K562 (cell line): Measurements from ENCODE around the gene ITGB5. TPM values are rescaled to one million over a fixed set of nuclear protein-coding genes. Genes with fewer than 3 reads are reported as not detected.

Experiments
- CAMTA2 ChIP-seq: fragments of 250-450 bp; sonication (Bioruptor Pico); conservative IDR thresholded peaks from 2 replicates; pipeline ENCODE4 v1.5.1; 2022
- CBFA2T2 ChIP-seq: fragments of 450-650 bp; conservative IDR thresholded peaks from 2 replicates; pipeline ENCODE4 v1.6.1; 2017; ENCODE audit warnings: mild to moderate bottlenecking
- CBFA2T3 ChIP-seq: fragments of 450-650 bp; IDR thresholded peaks from 2 replicates; pipeline ENCODE4 v1.6.1; 2017
- CREB5 ChIP-seq: fragments of 250-450 bp; sonication (Bioruptor Pico); IDR thresholded peaks from 2 replicates; pipeline ENCODE4 v1.5.0; 2020; ENCODE audit warnings: mild to moderate bottlenecking
- E2F6 ChIP-seq, 2 experiments: IDR thresholded peaks; 2 replicates each; pipeline ENCODE4 v1.6.1; 2011; ENCODE audit warnings: borderline replicate concordance in 1 of 2, control low read depth in 1 of 2, low read depth in 1 of 2, low read length in 1 of 2, mild to moderate bottlenecking in 1 of 2, mixed read lengths in 1 of 2, moderate library complexity in 1 of 2; ENCODE audit not compliant: insufficient read depth in 1 of 2, insufficient read length in 1 of 2, poor library complexity in 1 of 2, severe bottlenecking in 1 of 2; ENCODE audit errors: extremely low read depth in 1 of 2
- FOSL1 ChIP-seq: fragments of 200-800 bp; sonication (Bioruptor generic); conservative IDR thresholded peaks from 2 replicates; pipeline ENCODE4 v1.6.1; 2016; ENCODE audit warnings: missing genetic modification characterization, missing compliant biosample characterization
- GATAD2A ChIP-seq: fragments of 450-650 bp; IDR thresholded peaks from 2 replicates; pipeline ENCODE4 v1.6.1; 2017
- GATAD2B ChIP-seq: fragments of 450-650 bp; IDR thresholded peaks from 2 replicates; pipeline ENCODE4 v1.6.1; 2017; ENCODE audit warnings: mild to moderate bottlenecking, borderline replicate concordance
- HDAC6 ChIP-seq: IDR thresholded peaks from 2 replicates; pipeline ENCODE4 v1.6.1; 2012; ENCODE audit warnings: low read depth, mild to moderate bottlenecking, control low read depth, inconsistent platforms, low read length, moderate library complexity
- HMBOX1 ChIP-seq: sonication (generic); IDR thresholded peaks from 2 replicates; pipeline ENCODE4 v1.6.1; 2016
- ILF3 ChIP-seq: fragments of 450-650 bp; IDR thresholded peaks from 2 replicates; pipeline ENCODE4 v1.6.1; 2018; ENCODE audit warnings: antibody characterized with exemption, mild to moderate bottlenecking, moderate library complexity, borderline replicate concordance
- JUND ChIP-seq, 2 experiments: IDR thresholded peaks; 2 replicates in 1 of 2; 3 replicates in 1 of 2; pipeline ENCODE4 v1.6.1; 2011; ENCODE audit warnings: borderline replicate concordance in 2 of 2, low read depth in 2 of 2, low read length in 2 of 2, improper control_type of control experiment in 1 of 2, missing biosample characterization in 1 of 2, missing genetic modification characterization in 1 of 2, missing genetic modification reagents in 1 of 2
- MNT ChIP-seq, 2 experiments: fragments of 450-650 bp; conservative IDR thresholded peaks; 2 replicates each; pipeline ENCODE4 v1.6.1; 2017; ENCODE audit warnings: mild to moderate bottlenecking in 2 of 2, moderate library complexity in 2 of 2
- NFE2 ChIP-seq: IDR thresholded peaks from 2 replicates; pipeline ENCODE4 v1.6.1; 2014; ENCODE audit warnings: antibody characterized with exemption, low read depth
- RAD51 ChIP-seq: fragments of 450-650 bp; IDR thresholded peaks from 2 replicates; pipeline ENCODE4 v1.7.1; 2016; ENCODE audit warnings: low read depth, mild to moderate bottlenecking, borderline replicate concordance
- SNIP1 ChIP-seq: fragments of 450-650 bp; IDR thresholded peaks from 2 replicates; pipeline ENCODE4 v1.7.1; 2017; ENCODE audit warnings: low read depth, mild to moderate bottlenecking
- TCF7L2 ChIP-seq: fragments of 150-350 bp; IDR thresholded peaks from 2 replicates; pipeline ENCODE4 v1.6.1; 2016; ENCODE audit warnings: low read depth, mild to moderate bottlenecking, low read length, moderate library complexity
- USF1 ChIP-seq: sonication (generic); formaldehyde crosslinking; IDR thresholded peaks from 2 replicates; pipeline ENCODE4 v1.9.0; 2022; ENCODE audit warnings: mild to moderate bottlenecking, missing genetic modification reagents
- XRCC3 ChIP-seq: fragments of 450-650 bp; IDR thresholded peaks from 2 replicates; pipeline ENCODE4 v1.6.1; 2017; ENCODE audit warnings: mild to moderate bottlenecking, moderate library complexity
- ZFPM2 ChIP-seq: fragments of 250-450 bp; sonication (Bioruptor Pico); IDR thresholded peaks from 2 replicates; pipeline ENCODE4 v1.5.1; 2022; ENCODE audit warnings: mild to moderate bottlenecking
- polyA plus RNA-seq, 8 experiments: library from polyadenylated mRNA; depleted of rRNA in 4 of 8; stranded (reverse) in 5 of 8; unstranded in 3 of 8; fragments of >200 nt; fragmentation: Nextera tagmentation in 2 of 8; fragmentation: Illumina TruSeq in 1 of 8; extraction: Ambion mirVana in 2 of 8; extraction: Trizol in 1 of 8; gene quantifications; 2 replicates each; pipeline versions ENCODE4 v1.2.1 to v1.2.3, GENCODE V29; 2011 to 2014; ENCODE audit warnings: inconsistent platforms in 1 of 8, missing spikeins in 1 of 8
- total RNA-seq, 7 experiments: library from RNA; depleted of rRNA in 6 of 7; stranded (reverse); fragments of >200 nt in 6 of 7; fragmentation: Illumina TruSeq in 2 of 7; extraction: Trizol in 2 of 7; gene quantifications; 2 replicates each; pipeline versions ENCODE4 v1.2.1 to v1.2.3, GENCODE V29; 2011 to 2021; ENCODE audit warnings: low replicate concordance in 1 of 7

ITGB5 gene
- total and polyA plus RNA-seq, 9 of the 15 experiments (the other 6 are each of a cell fraction or from before 2014, with no cell fraction given): 1.7 to 46.8 (median 9.9) TPM

GRCh38 chr3:124834723-124835718, 52.1 kb downstream of the ITGB5 start (continued):
- peak; percentile 29 to 56; a peak in 2 of 4 replicates for TF ChIP-seq MNT (conservative IDR thresholded peaks at IDR 0.05)
- TF ChIP-seq XRCC3: no peak
- 0 out of 2 replicates have a peak, but pooled peaks have one; percentile 28 for TF ChIP-seq NFE2
- no peak for TF ChIP-seq TCF7L2
- TF ChIP-seq E2F6 (IDR thresholded peaks at IDR 0.05; ENCODE audit: borderline replicate concordance in 1 of 2, extremely low read depth in 1 of 2, insufficient read depth in 1 of 2, insufficient read length in 1 of 2, low read depth in 1 of 2, low read length in 1 of 2, poor library complexity in 1 of 2, severe bottlenecking in 1 of 2): peak in 1 of 2 experiments; percentile 33
- TF ChIP-seq GATAD2B: no peak
- TF ChIP-seq USF1: peak; percentile 78
- no peak for TF ChIP-seq HMBOX1
- TF ChIP-seq ILF3: no peak
- TF ChIP-seq CAMTA2 (CRISPR knock-in tag): no peak
- TF ChIP-seq SNIP1: no peak
- 0 out of 2 replicates have a peak, but pooled peaks have one; percentile 14 for TF ChIP-seq FOSL1 (tag)
- TF ChIP-seq GATAD2A: no peak
- TF ChIP-seq ZFPM2: no peak
- no peak for TF ChIP-seq HDAC6
- peak; percentile 46; the same call in 1 of the 2 replicates for TF ChIP-seq CBFA2T2
- peak; percentile 67; the same call in 1 of the 2 replicates for TF ChIP-seq RAD51
- TF ChIP-seq JUND (IDR thresholded peaks at IDR 0.05; ENCODE audit: borderline replicate concordance, low read depth, low read length): peak; percentile 16; the same call in 1 of the 2 replicates
- no peak; the same call in 2 of the 3 replicates for TF ChIP-seq JUND (tag; IDR thresholded peaks at IDR 0.05; ENCODE audit: borderline replicate concordance, low read depth, low read length)
- TF ChIP-seq CBFA2T3: peak; percentile 31; the same call in 1 of the 2 replicates
- no peak for TF ChIP-seq CREB5 (CRISPR knock-in tag)
